Esophagus squamous epithelium (tissue), 4 donors: Measurements from ENCODE around the gene FBXL7.

ENCODE experiments used
- POLR2A ChIP-seq, 4 donors: fragments of 450-650 bp; IDR thresholded peaks; one replicate each; pipeline ENCODE4 v1.6.1; 2017; ENCODE audit warnings: antibody characterized with exemption in 4 of 4, mild to moderate bottlenecking in 4 of 4, moderate library complexity in 3 of 4
- TF ChIP-seq, protein P1 (sequence below), 6 experiments: fragments of 450-650 bp in 4 of 6; fragments of 200-600 bp in 2 of 6; sonication (generic) in 2 of 6; IDR thresholded peaks; one replicate each; pipeline ENCODE4 v1.5.1; 2016 to 2019; ENCODE audit warnings: antibody characterized with exemption in 6 of 6, mild to moderate bottlenecking in 4 of 6, moderate library complexity in 4 of 6

DNA sequence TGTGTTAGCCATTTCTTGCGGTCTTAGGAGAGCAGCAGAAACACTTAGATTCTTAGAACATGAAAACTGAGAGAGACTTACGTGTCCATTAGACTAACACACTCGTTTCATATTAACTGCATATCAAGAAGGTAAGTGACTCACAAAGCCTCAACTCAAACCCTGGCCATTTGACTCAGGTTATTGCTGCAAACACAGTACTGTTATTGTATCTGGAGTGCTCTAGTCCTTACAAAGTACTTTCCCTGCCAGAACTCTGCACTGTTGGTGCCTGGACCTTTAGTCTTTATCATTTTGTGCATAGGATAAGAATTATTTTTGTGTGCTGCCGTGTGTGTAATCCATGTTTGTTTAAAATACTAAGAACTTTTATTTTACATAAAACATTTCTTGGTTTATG, 155.7 kb downstream of the FBXL7 start:
- TF ChIP-seq, protein P1, sequence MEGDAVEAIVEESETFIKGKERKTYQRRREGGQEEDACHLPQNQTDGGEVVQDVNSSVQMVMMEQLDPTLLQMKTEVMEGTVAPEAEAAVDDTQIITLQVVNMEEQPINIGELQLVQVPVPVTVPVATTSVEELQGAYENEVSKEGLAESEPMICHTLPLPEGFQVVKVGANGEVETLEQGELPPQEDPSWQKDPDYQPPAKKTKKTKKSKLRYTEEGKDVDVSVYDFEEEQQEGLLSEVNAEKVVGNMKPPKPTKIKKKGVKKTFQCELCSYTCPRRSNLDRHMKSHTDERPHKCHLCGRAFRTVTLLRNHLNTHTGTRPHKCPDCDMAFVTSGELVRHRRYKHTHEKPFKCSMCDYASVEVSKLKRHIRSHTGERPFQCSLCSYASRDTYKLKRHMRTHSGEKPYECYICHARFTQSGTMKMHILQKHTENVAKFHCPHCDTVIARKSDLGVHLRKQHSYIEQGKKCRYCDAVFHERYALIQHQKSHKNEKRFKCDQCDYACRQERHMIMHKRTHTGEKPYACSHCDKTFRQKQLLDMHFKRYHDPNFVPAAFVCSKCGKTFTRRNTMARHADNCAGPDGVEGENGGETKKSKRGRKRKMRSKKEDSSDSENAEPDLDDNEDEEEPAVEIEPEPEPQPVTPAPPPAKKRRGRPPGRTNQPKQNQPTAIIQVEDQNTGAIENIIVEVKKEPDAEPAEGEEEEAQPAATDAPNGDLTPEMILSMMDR (IDR thresholded peaks at IDR 0.05) = no peak
- TF ChIP-seq POLR2A (IDR thresholded peaks at IDR 0.05) = no peak
